HFFc6 (cell line): ENCODE results near the gene DGCR6. TPM values are rescaled to one million over a fixed set of nuclear protein-coding genes. Genes with fewer than 3 reads are reported as not detected.
"Not testable (repeated sequence)": the region's sequence is repeated elsewhere in the genome, so short reads cannot be mapped to it uniquely, and the experiment has no call there.

Experiments used
- DNase-seq: peaks from one replicate; pipeline ENCODE4 v3.0.0-alpha.2; 2018
- H3K27ac Mint-ChIP-seq: 2 replicates; pipeline ENCODE4 v1.8.0; 2020; ENCODE audit warnings: mild to moderate bottlenecking, mixed read lengths
- H3K27me3 Mint-ChIP-seq: 2 replicates; pipeline ENCODE4 v1.8.0; 2021; ENCODE audit warnings: mild to moderate bottlenecking, moderate library complexity, mixed read lengths; ENCODE audit not compliant: insufficient read depth
- H3K36me3 Mint-ChIP-seq: 2 replicates; pipeline ENCODE4 v1.8.0; 2021; ENCODE audit warnings: low read depth, mixed read lengths
- H3K4me1 Mint-ChIP-seq: 2 replicates; pipeline ENCODE4 v1.8.0; 2020; ENCODE audit warnings: low read depth, mixed read lengths
- H3K4me3 Mint-ChIP-seq: 2 replicates; pipeline ENCODE4 v1.8.0; 2020; ENCODE audit warnings: mild to moderate bottlenecking, moderate library complexity, mixed read lengths
- H3K9me3 Mint-ChIP-seq: 2 replicates; pipeline ENCODE4 v1.8.0; 2020; ENCODE audit warnings: mild to moderate bottlenecking, mixed read lengths
- total RNA-seq, 6 experiments: library from RNA; stranded (reverse); fragmentation: NEBNext Ultra II Directional; extraction: Animal tissue kit (Norgen Biotek cat#: 25700); gene quantifications; 2 replicates in 1 of 6; 3 replicates in 5 of 6; pipeline ENCODE4 v1.2.3, GENCODE V29; 2021

Gene DGCR6
- total RNA-seq, 6 experiments from 2014 or later: 0.35 to 1.7 (median 0.75) TPM

GRCh38 chr22:18958738-18959137, 52.6 kb downstream of the DGCR6 start:
- peak; percentile 40 for DNase-seq
- H3K36me3 Mint-ChIP-seq, H3K27ac Mint-ChIP-seq, H3K9me3 Mint-ChIP-seq, H3K27me3 Mint-ChIP-seq, H3K4me1 Mint-ChIP-seq: not testable (repeated sequence)
- H3K4me3 Mint-ChIP-seq: peak overlapping the region; percentile 13; the same call in 1 of the 2 replicates

DNA sequence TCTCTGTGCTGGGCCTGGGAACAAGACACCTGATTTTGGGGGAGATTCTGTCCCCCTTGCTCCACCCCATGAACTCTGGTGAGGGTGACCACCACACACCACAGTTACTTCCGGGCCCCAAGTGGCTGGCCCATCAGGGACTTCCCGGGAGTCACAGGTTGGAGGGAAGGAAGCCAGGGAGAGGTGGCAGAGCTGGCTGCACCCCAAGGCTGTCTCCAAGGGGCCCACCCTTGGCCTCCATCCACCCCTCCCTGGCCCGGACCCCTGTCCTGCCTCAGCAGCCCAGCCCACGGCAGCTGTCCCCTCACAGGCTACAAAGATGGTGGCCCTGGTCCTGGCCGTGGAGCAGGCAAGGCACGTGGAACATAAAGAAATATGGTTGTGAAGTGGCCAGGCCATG, 53.1 kb downstream of the DGCR6 start:
- not testable (repeated sequence) for H3K27ac Mint-ChIP-seq, DNase-seq, H3K4me1 Mint-ChIP-seq, H3K4me3 Mint-ChIP-seq, H3K27me3 Mint-ChIP-seq, H3K36me3 Mint-ChIP-seq, H3K9me3 Mint-ChIP-seq

GRCh38 chr22:18959741-18960140, 53.6 kb downstream of the DGCR6 start:
- not testable (repeated sequence) for H3K4me1 Mint-ChIP-seq, H3K27me3 Mint-ChIP-seq, H3K9me3 Mint-ChIP-seq, H3K36me3 Mint-ChIP-seq, H3K27ac Mint-ChIP-seq, DNase-seq, H3K4me3 Mint-ChIP-seq

GRCh38 chr22:18960166-18960820, 54.2 kb downstream of the DGCR6 start:
- H3K4me3 Mint-ChIP-seq, H3K27ac Mint-ChIP-seq, H3K9me3 Mint-ChIP-seq, H3K36me3 Mint-ChIP-seq, H3K27me3 Mint-ChIP-seq, H3K4me1 Mint-ChIP-seq, DNase-seq: not testable (repeated sequence)

DNA sequence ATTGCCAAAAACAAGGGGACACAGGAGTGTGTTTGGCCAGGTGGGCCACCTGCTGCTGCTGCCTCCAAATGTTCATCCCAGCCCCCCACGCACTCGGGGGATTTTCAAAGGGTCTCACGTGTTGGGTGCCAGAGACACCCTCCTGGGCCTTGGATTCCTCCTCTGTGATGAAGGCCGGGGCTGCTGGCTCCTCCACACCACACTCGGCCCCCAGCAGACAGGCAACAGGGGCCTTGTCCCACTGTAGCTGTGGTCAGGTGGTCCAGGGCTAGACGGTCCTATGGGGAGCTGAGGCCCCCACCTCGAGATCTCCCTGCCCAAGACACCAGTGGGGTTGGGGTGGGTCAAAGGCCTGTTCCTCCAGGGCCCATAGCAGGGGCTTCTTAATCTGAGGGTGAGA, 55.1 kb downstream of the DGCR6 start:
- not testable (repeated sequence) for H3K36me3 Mint-ChIP-seq, H3K27me3 Mint-ChIP-seq, H3K27ac Mint-ChIP-seq, H3K4me3 Mint-ChIP-seq, H3K4me1 Mint-ChIP-seq, DNase-seq, H3K9me3 Mint-ChIP-seq

Other genes with a start within 250 kb of the DGCR6 start
- gene PRODH, start 30.0 kb downstream of the DGCR6 start, total RNA-seq: not detected
- 10 to 100 TPM; 46.1 to 57.9 (median 53.7) TPM for gene DGCR2, start 216.1 kb downstream of the DGCR6 start, total RNA-seq
- gene TSSK2, start 225.0 kb downstream of the DGCR6 start, total RNA-seq: not detected
- 10 to 100 TPM; 16.6 to 19.2 (median 17.6) TPM for gene ESS2, start 238.3 kb downstream of the DGCR6 start, total RNA-seq
- not detected for gene GSC2, start 244.0 kb downstream of the DGCR6 start, total RNA-seq